Stimulated activated CD8-positive, alpha-beta memory T cell treated with anti-CD3 and anti-CD28 coated beads, Interleukin-4, amount 100 ng/mL, for 48 hours (primary cell): ENCODE results near the gene AHCYL2.
"Not testable (repeated sequence)": the region's sequence is repeated elsewhere in the genome, so short reads cannot be mapped to it uniquely, and the experiment has no call there.

Experiments
- DNase-seq: peaks from one replicate; pipeline ENCODE4 v3.0.0-alpha.2; 2020

AHCYL2 gene

GRCh38 chr7:129295015-129295423 is 70.2 kb downstream of the AHCYL2 start:
- DNase-seq = no peak

GRCh38 chr7:129298268-129298893 is 73.6 kb downstream of the AHCYL2 start:
- peak; percentile 62 for DNase-seq

GRCh38 chr7:129299889-129300288 is 75.1 kb downstream of the AHCYL2 start:
- no peak for DNase-seq

- not testable (repeated sequence) for DNase-seq
Observed at GRCh38 chr7:129300299-129300698, 75.5 kb downstream of the AHCYL2 start.

GRCh38 chr7:129307592-129307991 is 82.8 kb downstream of the AHCYL2 start:
- DNase-seq = no peak

GRCh38 chr7:129308047-129308446 is 83.2 kb downstream of the AHCYL2 start:
- no peak for DNase-seq

GRCh38 chr7:129311429-129311828 is 86.6 kb downstream of the AHCYL2 start:
- DNase-seq = no peak

GRCh38 chr7:129313282-129313681 is 88.5 kb downstream of the AHCYL2 start:
- DNase-seq = no peak

GRCh38 chr7:129315960-129316359 is 91.1 kb downstream of the AHCYL2 start:
- no peak for DNase-seq

- no peak for DNase-seq
Observed at GRCh38 chr7:129317450-129317849, 92.6 kb downstream of the AHCYL2 start.

- DNase-seq = no peak
Observed at GRCh38 chr7:129327076-129327475, 102.2 kb downstream of the AHCYL2 start.

GRCh38 chr7:129332254-129333035 is 107.6 kb downstream of the AHCYL2 start:
- DNase-seq = no peak

- no peak for DNase-seq
Observed at GRCh38 chr7:129334473-129334872, 109.6 kb downstream of the AHCYL2 start.

- DNase-seq = no peak
Observed at GRCh38 chr7:129338450-129338849, 113.6 kb downstream of the AHCYL2 start.

- DNase-seq = no peak
Observed at GRCh38 chr7:129341212-129341611, 116.4 kb downstream of the AHCYL2 start.

GRCh38 chr7:129341816-129342806 is 117.3 kb downstream of the AHCYL2 start:
- DNase-seq = no peak

- DNase-seq = no peak
Observed at GRCh38 chr7:129343099-129343700, 118.4 kb downstream of the AHCYL2 start.

GRCh38 chr7:129347330-129347729 is 122.5 kb downstream of the AHCYL2 start:
- DNase-seq = no peak

- no peak for DNase-seq
Observed at GRCh38 chr7:129348023-129348740, 123.4 kb downstream of the AHCYL2 start.

- no peak for DNase-seq
Observed at GRCh38 chr7:129351320-129351719, 126.5 kb downstream of the AHCYL2 start.

- DNase-seq = not testable (repeated sequence)
Observed at GRCh38 chr7:129353104-129353503, 128.3 kb downstream of the AHCYL2 start.
